Stimulated activated CD8-positive, alpha-beta memory T cell treated with anti-CD3 and anti-CD28 coated beads, Interleukin-15, amount 100 ng/mL, for 24 hours (primary cell): ENCODE results near the gene SFI1.

ENCODE experiments used
- DNase-seq: peaks from one replicate; pipeline ENCODE4 v3.0.0-alpha.2; 2020; ENCODE audit warnings: low read depth

The SFI1 gene

GRCh38 chr22:31619611-31620300, 123.4 kb downstream of the SFI1 start:
- no peak for DNase-seq

- no peak for DNase-seq
These were observed 124.6 kb downstream of the SFI1 start for GRCh38 chr22:31620756-31621480.

- DNase-seq, result no peak
These were observed 125.3 kb downstream of the SFI1 start for GRCh38 chr22:31621507-31622124.

GRCh38 chr22:31622980-31623379, 126.6 kb downstream of the SFI1 start:
- DNase-seq, result no peak

- DNase-seq, result no peak
These were observed 127.4 kb downstream of the SFI1 start for GRCh38 chr22:31623592-31624304.

- DNase-seq, result no peak
These were observed 128.9 kb downstream of the SFI1 start for GRCh38 chr22:31625257-31625640.

GRCh38 chr22:31625661-31626426, 129.5 kb downstream of the SFI1 start:
- no peak for DNase-seq

GRCh38 chr22:31626427-31627150, 130.3 kb downstream of the SFI1 start:
- no peak for DNase-seq

- no peak for DNase-seq
These were observed 130.9 kb downstream of the SFI1 start for GRCh38 chr22:31627223-31627731.

GRCh38 chr22:31628362-31628761, 132.0 kb downstream of the SFI1 start:
- DNase-seq, result no peak

GRCh38 chr22:31628969-31629708, 132.8 kb downstream of the SFI1 start:
- no peak for DNase-seq

- no peak for DNase-seq
These were observed 133.4 kb downstream of the SFI1 start for GRCh38 chr22:31629741-31630184.

- peak; percentile 72 for DNase-seq
These were observed 134.3 kb downstream of the SFI1 start for GRCh38 chr22:31630331-31631329.

- DNase-seq, result no peak
These were observed 135.1 kb downstream of the SFI1 start for GRCh38 chr22:31631436-31631835.

GRCh38 chr22:31635638-31636306, 139.4 kb downstream of the SFI1 start:
- no peak for DNase-seq

- DNase-seq, result no peak
These were observed 141.1 kb downstream of the SFI1 start for GRCh38 chr22:31637447-31637890.

GRCh38 chr22:31637891-31638618, 141.7 kb downstream of the SFI1 start:
- no peak for DNase-seq
